HL-60/S4 treated with phorbol 12-myristate 13-acetate at 8.2 ng/mL for 4 days and 3 days (cell line): Measurements from ENCODE around the gene EFTUD2.
"Not testable (repeated sequence)": the region's sequence is repeated elsewhere in the genome, so short reads cannot be mapped to it uniquely, and the experiment has no call there.

Source experiments
- in situ Hi-C: fragments of 300-500 bp; cut with MboI; formaldehyde crosslinking; loops from 2 replicates; pipeline ENCODE4 v1.15.0; 2022; ENCODE audit warnings: low sequenced_read_pairs

Gene EFTUD2

DNA sequence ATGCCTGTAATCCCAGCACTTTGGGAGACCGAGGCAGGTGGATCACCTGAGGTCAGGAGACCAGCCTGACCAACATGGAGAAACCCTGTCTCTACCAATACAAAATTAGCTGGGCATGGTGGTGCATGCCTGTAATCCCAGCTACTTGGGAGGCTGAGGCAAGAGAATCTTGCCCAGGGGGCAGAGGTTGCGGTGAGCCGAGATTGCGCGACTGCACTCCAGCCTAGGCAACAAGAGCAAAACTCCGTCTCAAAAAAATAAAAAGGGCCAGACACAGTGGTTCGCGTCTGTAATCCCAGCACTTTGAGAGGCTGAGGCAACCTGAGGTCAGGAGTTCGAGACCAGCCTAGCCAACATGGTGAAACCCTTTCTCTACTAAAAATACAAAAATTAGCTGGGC is 74.0 kb downstream of the EFTUD2 start:
- in situ Hi-C loops: not testable (repeated sequence)

DNA sequence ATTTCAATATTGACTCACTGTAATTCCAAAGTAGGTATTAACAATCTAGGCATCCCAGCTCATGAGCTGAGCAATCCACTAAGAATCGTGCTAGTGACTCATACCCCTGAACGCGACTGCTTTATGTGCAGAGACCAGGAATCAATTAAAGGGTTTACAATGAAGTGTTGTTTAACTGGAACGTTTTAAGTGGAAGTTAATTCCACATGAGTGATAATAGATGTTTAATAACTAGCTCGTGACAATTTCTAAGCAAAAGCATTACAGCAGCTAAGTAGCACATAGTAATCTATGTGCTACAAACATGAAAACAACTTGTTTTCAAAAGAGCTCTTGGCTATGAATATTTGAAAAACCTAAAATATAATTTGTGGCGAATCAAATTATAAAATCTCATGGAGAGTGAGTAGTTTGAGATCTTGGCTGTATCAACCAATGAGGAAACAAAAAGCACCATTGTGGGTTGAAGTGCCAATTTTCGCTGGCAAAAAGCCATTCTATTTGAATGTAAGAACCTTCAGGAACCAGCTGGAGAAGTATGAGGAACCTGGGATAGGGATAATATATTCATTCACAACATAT is 78.5 kb downstream of the EFTUD2 start:
- in situ Hi-C loops: no loop called here

- in situ Hi-C loops: not testable (repeated sequence)
Measured at GRCh38 chr17:44818508-44818907, 80.7 kb downstream of the EFTUD2 start.

DNA sequence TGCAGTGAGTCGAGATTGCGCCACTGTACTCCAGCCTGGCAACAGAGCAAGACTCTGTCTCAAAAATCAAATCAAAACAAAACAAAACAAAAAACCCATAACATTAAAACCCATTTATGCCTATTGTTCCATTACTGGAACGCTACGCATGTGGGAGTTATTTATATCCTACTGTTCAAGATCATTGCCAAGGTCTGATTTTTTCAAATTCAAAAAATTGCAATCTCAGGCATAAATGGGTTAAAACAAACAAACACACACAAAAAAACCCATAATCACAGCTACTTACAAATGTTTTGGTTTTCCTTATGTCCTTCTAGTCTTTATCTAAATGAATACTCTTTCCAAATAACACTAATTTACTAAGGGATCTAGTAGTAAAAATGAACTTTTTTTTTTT is 87.0 kb downstream of the EFTUD2 start:
- in situ Hi-C loops: no loop called here

DNA sequence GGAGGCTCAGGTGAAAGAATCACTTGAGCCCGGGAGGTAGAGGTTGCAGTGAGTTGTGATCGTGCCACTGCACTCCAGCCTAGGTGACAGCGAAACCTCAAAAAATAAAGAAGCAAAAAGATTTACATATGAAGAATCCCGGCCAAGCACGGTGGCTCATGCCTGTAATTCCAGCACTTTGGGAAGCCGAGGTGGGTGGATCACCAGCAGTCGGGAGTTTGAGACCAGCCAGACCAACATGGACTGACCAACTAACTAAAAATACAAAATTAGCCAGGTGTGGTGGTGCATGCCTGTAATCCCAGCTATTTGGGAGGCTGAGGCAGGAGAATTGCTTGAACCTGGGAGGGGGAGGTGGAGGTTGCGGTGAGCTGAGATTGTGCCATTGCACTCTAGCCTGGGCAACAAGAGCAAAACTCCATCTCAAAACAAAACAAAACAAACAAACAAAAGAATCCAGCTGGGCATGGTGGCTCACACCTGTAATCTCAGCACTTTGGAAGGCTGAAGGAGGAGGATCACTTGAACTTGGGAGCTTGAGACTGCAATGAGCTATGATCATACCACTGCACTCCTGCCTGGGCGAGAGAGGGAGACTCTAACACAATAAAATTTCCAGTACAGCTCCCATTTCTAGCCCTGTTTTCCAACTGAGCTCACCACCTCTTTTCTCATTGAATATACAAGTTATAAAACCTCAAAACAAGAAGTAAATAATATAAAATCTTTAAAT is 90.4 kb downstream of the EFTUD2 start:
- in situ Hi-C loops: not testable (repeated sequence)

GRCh38 chr17:44808156-44808555 is 91.1 kb downstream of the EFTUD2 start:
- in situ Hi-C loops: no loop called here

- in situ Hi-C loops: no loop called here
Measured at GRCh38 chr17:44807817-44808155, 91.5 kb downstream of the EFTUD2 start.

DNA sequence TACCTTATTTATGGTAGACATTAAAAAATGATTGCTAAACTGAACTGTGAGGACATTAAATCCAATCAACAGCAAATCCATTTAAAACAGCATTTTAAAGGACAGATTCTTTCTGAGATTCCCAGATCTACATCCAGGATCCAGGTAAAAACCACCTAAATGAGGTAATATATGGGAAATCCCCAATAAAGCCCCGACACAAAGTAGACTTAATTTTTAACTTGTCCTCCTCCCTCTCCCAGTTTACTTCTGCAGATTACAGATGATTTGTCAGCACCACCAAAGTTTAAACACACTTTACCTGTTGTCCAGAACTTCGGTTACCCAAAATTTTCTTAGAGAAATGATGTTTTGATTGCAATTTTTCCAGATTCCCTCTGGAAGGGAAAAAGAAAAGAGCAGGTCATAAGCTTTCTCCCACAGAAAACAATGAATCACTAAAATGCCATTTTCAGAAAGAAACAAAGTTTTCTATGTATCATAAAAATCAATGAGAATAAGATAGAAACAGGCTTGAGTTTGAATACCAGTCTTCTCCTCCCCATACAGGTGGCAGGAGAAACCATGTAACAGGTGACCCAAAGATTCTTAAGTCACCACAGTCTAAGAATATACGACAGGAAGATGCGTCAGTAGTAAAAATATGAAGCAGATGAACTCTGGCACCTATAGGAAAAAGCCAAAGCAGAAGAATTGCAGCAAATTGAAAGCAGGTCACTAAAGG is 92.0 kb downstream of the EFTUD2 start:
- in situ Hi-C loops: no loop called here

DNA sequence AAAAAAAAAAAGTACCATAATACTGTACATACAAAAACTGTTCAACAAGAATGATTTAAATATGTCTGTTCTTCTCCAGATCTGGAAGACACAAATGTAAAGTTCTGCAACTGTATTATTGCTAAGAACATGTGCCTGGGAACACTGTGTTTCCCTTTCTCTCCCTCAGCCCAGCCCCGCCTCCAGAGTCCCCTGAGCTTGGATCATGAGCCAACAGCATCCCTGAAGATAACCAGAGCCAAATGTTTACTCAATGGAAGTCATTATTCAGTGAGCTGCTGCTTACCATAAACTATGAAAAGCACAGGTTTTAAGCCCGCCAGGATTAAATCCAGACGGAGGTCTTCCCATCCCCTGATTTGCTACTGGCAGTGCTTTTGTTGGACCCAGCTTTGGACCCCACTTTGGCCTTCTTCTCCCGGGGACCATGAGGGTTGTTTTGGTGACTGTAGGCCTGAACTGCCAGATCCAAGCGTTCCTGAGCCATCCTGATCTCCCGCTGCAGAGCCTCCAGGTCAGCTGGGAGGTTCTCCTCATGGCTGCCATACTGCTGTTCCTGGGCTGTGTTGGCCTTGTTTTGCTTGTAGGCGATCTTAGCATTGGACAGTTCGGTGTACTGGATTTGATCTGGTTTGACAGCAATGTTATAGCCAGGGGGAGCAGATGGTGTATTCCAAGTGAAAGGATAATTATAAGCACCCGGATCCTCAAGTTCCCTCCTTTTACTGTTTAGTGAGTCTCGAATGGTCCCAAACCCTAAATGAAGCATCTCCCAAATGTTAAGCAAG is 94.7 kb downstream of the EFTUD2 start:
- in situ Hi-C loops: no loop called here

DNA sequence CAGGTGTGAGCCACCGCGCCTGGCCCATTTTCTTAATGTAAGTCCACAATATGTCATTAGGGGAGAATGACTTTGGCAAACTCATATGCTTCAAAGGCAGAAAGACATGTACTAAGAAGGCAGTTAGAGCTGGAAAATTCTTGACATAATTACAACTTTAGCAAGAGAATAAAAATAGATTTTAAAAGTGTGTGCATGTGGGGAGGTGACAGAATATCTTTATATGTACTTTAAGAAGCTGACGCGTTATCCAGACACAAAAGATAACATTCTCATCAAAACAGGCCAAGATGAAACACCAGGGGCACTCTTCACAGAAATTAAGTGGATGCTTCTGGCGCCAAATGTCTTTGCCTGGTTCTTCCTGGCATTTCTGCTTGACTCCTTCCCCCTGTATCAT is 97.4 kb downstream of the EFTUD2 start:
- in situ Hi-C loops: no loop called here
